Stomach (tissue), 19 donors: ENCODE data around the gene ESAM. TPM values are rescaled to one million over a fixed set of nuclear protein-coding genes. Genes with fewer than 3 reads are reported as not detected.

Source experiments
- DNase-seq, 2 donors: peaks; one replicate each; pipeline versions ENCODE4 v3.0.0 to v3.0.0-alpha.2; 2013 to 2019
- H3K27ac ChIP-seq, 5 donors: fragments of 200-600 bp in 4 of 5; sonication (generic) in 4 of 5; one replicate each; pipeline ENCODE4 v1.5.1; 2013 to 2019; ENCODE audit warnings: mild to moderate bottlenecking in 1 of 5, moderate library complexity in 1 of 5
- H3K27me3 ChIP-seq, 3 donors: fragments of 200-600 bp; sonication (generic); one replicate each; pipeline ENCODE4 v1.5.1; 2017 to 2019; ENCODE audit warnings: mixed run types in 1 of 3
- H3K36me3 ChIP-seq, 4 donors: fragments of 200-600 bp; sonication (generic); 1 replicate in 3 of 4; 2 replicates in 1 of 4; pipeline ENCODE4 v1.5.1; 2016 to 2019
- H3K4me1 ChIP-seq, 4 donors: fragments of 200-600 bp; sonication (generic); one replicate each; pipeline ENCODE4 v1.5.1; 2016 to 2019
- H3K4me3 ChIP-seq, 4 donors: fragments of 200-600 bp; sonication (generic) in 3 of 4; one replicate each; pipeline ENCODE4 v1.5.1; 2016 to 2019; ENCODE audit warnings: mild to moderate bottlenecking in 1 of 4
- H3K9me3 ChIP-seq, 4 donors: fragments of 200-600 bp; sonication (generic); one replicate each; pipeline ENCODE4 v1.5.1; 2016 to 2019
- CTCF ChIP-seq, 7 experiments: fragments of 450-650 bp in 4 of 7; fragments of 200-600 bp in 3 of 7; sonication (generic) in 3 of 7; IDR thresholded peaks; one replicate each; pipeline ENCODE4 v1.5.1; 2016 to 2019; ENCODE audit warnings: antibody characterized with exemption in 7 of 7, control low read depth in 2 of 7, mild to moderate bottlenecking in 1 of 7
- EP300 ChIP-seq: sonication (generic); formaldehyde crosslinking; IDR thresholded peaks from one replicate; pipeline ENCODE4 v1.6.1; 2017; ENCODE audit warnings: antibody characterized with exemption
- POLR2A ChIP-seq, 4 donors: fragments of 450-650 bp; IDR thresholded peaks; one replicate each; pipeline ENCODE4 v1.6.1; 2016; ENCODE audit warnings: antibody characterized with exemption in 4 of 4, control low read depth in 2 of 4, mild to moderate bottlenecking in 1 of 4, moderate library complexity in 1 of 4
- POLR2AphosphoS5 ChIP-seq, 3 donors: sonication (generic); formaldehyde crosslinking; IDR thresholded peaks; one replicate each; pipeline ENCODE4 v1.6.1; 2016; ENCODE audit warnings: antibody characterized with exemption in 3 of 3
- WGBS, 5 donors: extraction: QIAGEN DNeasy Blood & Tissue Kit in 3 of 5; methylation state at CpG; one replicate each; pipeline versions ENCODE4 v1.1.5 to v1.1.7; 2013 to 2018; 5-methylcytosine and 5-hydroxymethylcytosine counted together
- intact Hi-C: fragments of 100-400 bp; cut with DNase I; formaldehyde crosslinking; loops from one replicate; pipeline ENCODE4 v1.15.1; 2023; ENCODE audit warnings: low total_unique reads
- long read RNA-seq, 10 donors: transcript quantifications; one replicate each; lab custom pipeline, GENCODE V29; 2026
- polyA plus RNA-seq, 3 donors: library from polyadenylated mRNA; stranded (reverse); fragments of 200-250 nt; gene quantifications; one replicate each; pipeline ENCODE4 v1.2.3, GENCODE V29; 2013
- total RNA-seq, 5 donors: library from RNA; depleted of rRNA; stranded (reverse); fragments of >200 nt; gene quantifications; one replicate each; pipeline versions ENCODE4 v1.1.0 to v1.2.3, GENCODE V29; 2014 to 2016
- donor health status: healthy with polysubstance abuse.
- donor health status: Bipolar disorder and iron deficiency.
- donor health status: healthy.

Gene ESAM
- total RNA-seq (10 to 100 TPM in 1 of 5 donors, 1 to 10 TPM in 4; 4.1 to 11.3 (median 9.4) TPM), polyA plus RNA-seq (10 to 100 TPM in 2 of 3 donors, 1 to 10 TPM in 1; 8.1 to 19.6 (median 13.9) TPM)
- long read RNA-seq, donor 1, partial matches to known transcripts: 0 of 2 reads
- long read RNA-seq, donor 1, other reads (novel, unspliced or antisense): 0 of 2 reads
- long read RNA-seq, donor 2, partial matches to known transcripts: 0 of 5 reads
- long read RNA-seq, donor 2, other reads (novel, unspliced or antisense): 0 of 5 reads
- long read RNA-seq, donor 3, partial matches to known transcripts: 0 of 3 reads
- long read RNA-seq, donor 3, other reads (novel, unspliced or antisense): 0 of 3 reads
- long read RNA-seq, donor 4, partial matches to known transcripts: 0 of 3 reads
- long read RNA-seq, donor 4, other reads (novel, unspliced or antisense): 0 of 3 reads
- long read RNA-seq, donor 5, transcript ESAM-201 (7 exons, 1,826 nt): major isoform, 8 of 8 reads
- long read RNA-seq, donor 5, partial matches to known transcripts: 0 of 8 reads
- long read RNA-seq, donor 5, other reads (novel, unspliced or antisense): 0 of 8 reads
- long read RNA-seq, donor 6, transcript ESAM-201 (7 exons, 1,826 nt): major isoform, 8 of 9 reads
- long read RNA-seq, donor 6, partial matches to known transcripts: 0 of 9 reads
- long read RNA-seq, donor 6, other reads (novel, unspliced or antisense): 0 of 9 reads
- long read RNA-seq, donor 7, transcript ESAM-201 (7 exons, 1,826 nt): major isoform, 12 of 14 reads
- long read RNA-seq, donor 7, partial matches to known transcripts: 0 of 14 reads
- long read RNA-seq, donor 7, other reads (novel, unspliced or antisense): 0 of 14 reads
- long read RNA-seq, donor 8, transcript ESAM-201 (7 exons, 1,826 nt): major isoform, 7 of 7 reads
- long read RNA-seq, donor 8, partial matches to known transcripts: 0 of 7 reads
- long read RNA-seq, donor 8, other reads (novel, unspliced or antisense): 0 of 7 reads
- long read RNA-seq, donor 9, transcript ESAM-201 (7 exons, 1,826 nt): major isoform, 10 of 12 reads
- long read RNA-seq, donor 9, partial matches to known transcripts: 0 of 12 reads
- long read RNA-seq, donor 9, other reads (novel, unspliced or antisense): 0 of 12 reads
- long read RNA-seq, donor 10, partial matches to known transcripts: 0 of 3 reads
- long read RNA-seq, donor 10, other reads (novel, unspliced or antisense): 0 of 3 reads

- 0 to 2% (median 1%) methylated on average over 29 to 55 of the region's 55 CpGs for WGBS, 5 donors
- Histone ChIP-seq H3K4me1 (peaks cover 42 to 63% (median 62%) of the 10 kb centered on the region in 4 donors), H3K4me3 (peak within 1 kb of the TSS; percentile 40 to 78 (median 57)), H3K27ac (peak within 1 kb of the TSS; percentile 77 to 85 (median 81)), H3K27me3 (peaks cover 4 to 59% (median 42%) of the 10 kb centered on the region in 3 donors), H3K36me3 (peaks cover 5 to 27% (median 11%) of the 10 kb centered on the region in 4 donors), H3K9me3 (no peaks in the 10 kb centered on the region)
- TF ChIP-seq EP300 (no peak), POLR2AphosphoS5 (IDR thresholded peaks at IDR 0.05) (peak; percentile 8 to 89 (median 88))
- DNase-seq: peak; percentile 76 to 81
- intact Hi-C loops: loop anchor here (5.0 kb wide), 1 partner anchor 90 kb away; the partner anchor contains the start of genes SIAE and SPA17
These were observed at the start of gene ESAM for GRCh38 chr11:124762105-124762623. ESAM (minus strand) TSS chr11:124762290; CDS start chr11:124762154, 136 bp downstream.

GRCh38 chr11:124811399-124812125 is 49.5 kb upstream of the ESAM start:
- TF ChIP-seq CTCF (IDR thresholded peaks at IDR 0.05): no peak
- TF ChIP-seq EP300: no peak
- TF ChIP-seq POLR2A (IDR thresholded peaks at IDR 0.05): no peak
- no peak for TF ChIP-seq POLR2AphosphoS5 (IDR thresholded peaks at IDR 0.05)
- DNase-seq: no peak
- H3K4me1 ChIP-seq: no peaks in the 10 kb centered on the region
- H3K4me3 ChIP-seq: no peak overlapping the region
- H3K9me3 ChIP-seq: no peaks in the 10 kb centered on the region
- intact Hi-C loops: no loop called here
- peaks cover 0 to 18% (median 0%) of the 10 kb centered on the region in 3 donors for H3K27me3 ChIP-seq
- H3K27ac ChIP-seq: no peak overlapping the region
- H3K36me3 ChIP-seq: peaks cover 0 to 8% (median 6%) of the 10 kb centered on the region in 4 donors
- WGBS, 5 donors: 74 to 85% (median 82%) methylated on average over 10 of the region's 10 CpGs

- no peaks in the 10 kb centered on the region for H3K27me3 ChIP-seq
- DNase-seq: no peak
- TF ChIP-seq CTCF (IDR thresholded peaks at IDR 0.05) (no peak), POLR2AphosphoS5 (IDR thresholded peaks at IDR 0.05) (no peak), POLR2A (IDR thresholded peaks at IDR 0.05) (no peak), EP300 (no peak)
- H3K9me3 ChIP-seq: no peaks in the 10 kb centered on the region
- no peak overlapping the region for H3K27ac ChIP-seq
- H3K36me3 ChIP-seq: peaks cover 8 to 23% (median 17%) of the 10 kb centered on the region in 4 donors
- no peaks in the 10 kb centered on the region for H3K4me1 ChIP-seq
- H3K4me3 ChIP-seq: no peak overlapping the region
- 83 to 94% (median 88%) methylated on average over 6 of the region's 6 CpGs for WGBS, 5 donors
- intact Hi-C loops: no loop called here
These were observed 45.7 kb upstream of the ESAM start for GRCh38 chr11:124807660-124808270.

GRCh38 chr11:124807201-124807600 is 45.1 kb upstream of the ESAM start:
- intact Hi-C loops: no loop called here
- Histone ChIP-seq H3K9me3 (no peaks in the 10 kb centered on the region), H3K27ac (no peak overlapping the region), H3K36me3 (peaks cover 8 to 23% (median 17%) of the 10 kb centered on the region in 4 donors), H3K27me3 (no peaks in the 10 kb centered on the region), H3K4me1 (no peaks in the 10 kb centered on the region), H3K4me3 (no peak overlapping the region)
- no peak for TF ChIP-seq POLR2A (IDR thresholded peaks at IDR 0.05)
- no peak for TF ChIP-seq CTCF (IDR thresholded peaks at IDR 0.05)
- no peak for TF ChIP-seq EP300
- TF ChIP-seq POLR2AphosphoS5 (IDR thresholded peaks at IDR 0.05): no peak
- 85 to 98% (median 95%) methylated on average over 5 of the region's 5 CpGs for WGBS, 5 donors
- DNase-seq: no peak
